ENCODE data around the gene RUFY1.

GRCh38 chr5:179559284-179560252, 9.2 kb downstream of the RUFY1 start:
- TF ChIP-seq CTCF (conservative IDR thresholded peaks at IDR 0.05) = no peak
- no peak for TF ChIP-seq EZH2 (IDR thresholded peaks at IDR 0.05; ENCODE audit: low read depth)

Measured in PC-9 (cell line).